ENCODE results near the gene MRC2.

DNA sequence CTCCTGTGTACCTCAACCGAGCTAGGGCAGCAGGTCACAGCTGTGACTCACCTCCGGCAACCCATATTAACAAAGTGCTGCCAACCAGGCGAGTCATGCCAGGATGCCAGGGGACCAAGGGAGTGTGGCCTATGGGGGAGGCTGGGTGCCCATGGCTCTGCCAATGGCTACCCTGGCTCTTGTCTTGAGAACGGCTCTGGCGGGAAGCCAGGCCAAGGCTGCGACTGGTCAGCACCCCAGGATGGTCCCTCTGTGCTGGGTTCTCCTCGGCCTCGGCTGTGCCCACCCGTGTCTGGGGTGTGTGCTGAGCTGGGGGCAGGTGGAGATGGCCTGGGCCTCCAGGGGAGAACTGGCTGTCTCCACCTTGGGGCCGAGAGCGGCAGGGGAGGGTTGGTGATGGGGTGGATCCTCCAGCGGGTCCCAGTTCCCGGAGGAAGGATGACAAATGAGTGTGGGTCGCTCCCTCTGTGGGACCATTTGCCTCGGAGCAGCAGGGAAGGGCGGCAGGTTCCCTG lies 75.8 kb downstream of the MRC2 start:
- TF ChIP-seq, protein P1, sequence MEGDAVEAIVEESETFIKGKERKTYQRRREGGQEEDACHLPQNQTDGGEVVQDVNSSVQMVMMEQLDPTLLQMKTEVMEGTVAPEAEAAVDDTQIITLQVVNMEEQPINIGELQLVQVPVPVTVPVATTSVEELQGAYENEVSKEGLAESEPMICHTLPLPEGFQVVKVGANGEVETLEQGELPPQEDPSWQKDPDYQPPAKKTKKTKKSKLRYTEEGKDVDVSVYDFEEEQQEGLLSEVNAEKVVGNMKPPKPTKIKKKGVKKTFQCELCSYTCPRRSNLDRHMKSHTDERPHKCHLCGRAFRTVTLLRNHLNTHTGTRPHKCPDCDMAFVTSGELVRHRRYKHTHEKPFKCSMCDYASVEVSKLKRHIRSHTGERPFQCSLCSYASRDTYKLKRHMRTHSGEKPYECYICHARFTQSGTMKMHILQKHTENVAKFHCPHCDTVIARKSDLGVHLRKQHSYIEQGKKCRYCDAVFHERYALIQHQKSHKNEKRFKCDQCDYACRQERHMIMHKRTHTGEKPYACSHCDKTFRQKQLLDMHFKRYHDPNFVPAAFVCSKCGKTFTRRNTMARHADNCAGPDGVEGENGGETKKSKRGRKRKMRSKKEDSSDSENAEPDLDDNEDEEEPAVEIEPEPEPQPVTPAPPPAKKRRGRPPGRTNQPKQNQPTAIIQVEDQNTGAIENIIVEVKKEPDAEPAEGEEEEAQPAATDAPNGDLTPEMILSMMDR (IDR thresholded peaks at IDR 0.05) = no peak
- no peak for TF ChIP-seq POLR2A (IDR thresholded peaks at IDR 0.05)

All from tibial nerve (tissue), 3 donors.